ENCODE measurements around the gene METTL14.

METTL14 gene

DNA sequence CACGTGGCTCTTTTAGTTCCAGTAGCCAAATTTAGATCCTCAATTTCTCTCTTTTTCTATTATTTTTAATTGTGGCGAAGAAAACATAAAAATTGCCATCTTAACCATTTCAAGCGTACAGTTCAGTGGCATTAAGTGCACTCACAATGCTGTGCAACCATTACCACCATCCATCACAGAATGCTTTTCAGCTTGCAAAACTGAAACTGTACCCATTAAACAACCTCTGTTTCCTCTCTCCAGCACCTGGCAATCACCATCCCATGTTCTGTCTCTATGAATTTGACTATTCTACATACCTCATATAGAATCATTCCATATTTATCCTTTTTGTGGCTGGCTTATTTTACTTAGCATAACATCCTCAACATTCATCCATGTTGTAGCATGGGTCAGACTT is 74.9 kb downstream of the METTL14 start:
- no peak for DNase-seq

DNA sequence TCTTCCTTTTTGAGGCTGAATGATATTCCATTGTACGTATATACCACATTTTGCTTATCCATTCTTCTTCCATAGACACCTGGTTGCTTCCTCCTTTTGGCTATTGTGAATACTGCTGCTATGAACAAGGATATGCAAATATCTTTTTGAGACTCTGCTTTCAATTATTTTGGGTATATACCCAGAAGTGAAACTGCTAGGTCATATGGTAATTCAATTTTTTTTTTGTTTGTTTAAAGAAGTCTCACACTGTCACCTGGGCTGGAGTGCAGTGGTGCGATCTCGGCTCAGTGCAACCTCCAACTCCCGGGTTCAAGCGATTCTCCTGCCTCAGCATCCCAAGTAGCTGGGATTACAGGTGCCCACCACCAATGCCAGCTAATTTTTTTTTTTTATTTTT is 75.3 kb downstream of the METTL14 start:
- no peak for DNase-seq

DNA sequence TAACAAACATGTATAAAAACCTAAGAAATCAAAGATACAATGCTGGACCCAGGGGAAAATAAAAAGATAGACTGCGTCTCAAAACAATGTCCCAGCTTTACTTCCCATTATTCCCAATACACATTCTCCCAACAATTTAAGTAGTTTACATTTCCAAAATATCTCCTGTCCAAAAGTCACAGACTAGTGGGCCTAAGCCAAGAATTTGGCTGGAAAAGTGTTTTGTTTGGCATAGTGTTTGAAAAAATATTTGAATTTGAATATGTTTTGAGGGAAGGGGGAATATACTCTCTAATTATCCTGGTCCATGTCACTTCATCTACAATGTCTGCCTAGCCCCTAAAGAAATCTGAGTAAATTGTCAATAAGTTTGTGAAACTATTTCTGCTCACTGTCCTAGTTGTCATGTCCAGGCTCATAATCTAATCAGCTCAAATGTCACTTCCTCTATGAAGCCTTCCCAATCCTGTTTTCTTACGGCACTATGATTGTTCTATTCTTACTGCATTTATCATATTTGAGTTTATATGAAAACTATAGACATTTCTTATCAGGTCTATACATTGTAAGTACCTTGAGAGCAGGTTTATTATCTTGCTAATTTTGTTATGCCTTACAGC is 76.3 kb downstream of the METTL14 start:
- DNase-seq: no peak

DNA sequence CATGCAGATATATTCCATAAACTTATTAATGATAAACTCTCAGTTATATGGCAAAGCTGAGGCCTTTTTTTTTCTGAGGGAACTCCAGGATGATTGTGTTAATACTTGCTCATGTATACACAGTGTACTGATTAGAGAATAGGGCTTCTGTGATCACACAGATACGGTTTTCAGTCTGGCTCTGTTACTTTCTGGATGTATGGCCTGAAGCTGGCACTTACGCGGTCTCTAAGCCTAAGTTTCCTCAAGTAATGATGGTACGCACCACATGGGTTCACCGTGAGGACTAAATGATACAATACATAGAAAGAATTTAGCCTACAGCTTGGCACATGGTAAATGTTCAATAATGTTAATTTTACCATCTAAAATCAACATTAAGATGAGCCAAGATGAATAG is 77.0 kb downstream of the METTL14 start:
- no peak for DNase-seq

DNA sequence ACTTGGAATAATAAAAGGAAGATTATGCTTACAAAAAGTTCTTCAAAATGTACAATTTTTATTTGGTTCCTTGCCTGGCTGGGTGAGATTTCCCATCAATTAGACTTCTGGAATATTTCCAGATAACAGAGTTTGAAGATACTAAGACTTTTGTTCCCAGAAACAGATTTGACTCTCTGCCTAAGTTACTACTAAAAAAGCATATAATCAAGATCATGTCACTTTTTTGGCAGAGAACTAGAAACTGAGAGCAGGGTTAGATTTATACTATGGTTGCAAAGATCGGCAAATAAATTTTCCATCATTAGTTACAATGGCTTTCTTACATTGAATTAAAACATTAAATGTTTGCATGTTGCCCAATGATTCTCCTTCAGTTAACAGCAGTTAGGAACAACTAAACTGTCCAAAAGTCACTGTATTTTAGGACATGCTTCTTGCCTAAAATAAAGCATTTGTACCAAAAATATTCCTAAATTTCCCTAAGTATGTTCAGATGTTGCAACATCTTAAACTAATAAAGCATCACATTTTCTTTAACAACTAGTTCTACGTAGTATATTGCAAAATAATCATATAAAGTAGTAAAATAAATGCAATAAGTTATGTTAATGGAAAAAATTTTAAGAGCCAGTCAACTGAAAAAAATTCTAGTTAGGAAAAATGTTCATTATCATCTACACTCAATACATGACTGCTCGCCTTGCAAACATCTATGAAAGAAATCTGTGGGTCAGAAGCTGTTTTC is 77.7 kb downstream of the METTL14 start:
- DNase-seq: no peak

Data from CD4-positive, alpha-beta T cell treated with Interferon gamma for 1 hour (primary cell).